ENCODE data around the gene DNMT3A.
"Not testable (repeated sequence)": the region's sequence is repeated elsewhere in the genome, so short reads cannot be mapped to it uniquely, and the experiment has no call there.

Gene DNMT3A

DNA sequence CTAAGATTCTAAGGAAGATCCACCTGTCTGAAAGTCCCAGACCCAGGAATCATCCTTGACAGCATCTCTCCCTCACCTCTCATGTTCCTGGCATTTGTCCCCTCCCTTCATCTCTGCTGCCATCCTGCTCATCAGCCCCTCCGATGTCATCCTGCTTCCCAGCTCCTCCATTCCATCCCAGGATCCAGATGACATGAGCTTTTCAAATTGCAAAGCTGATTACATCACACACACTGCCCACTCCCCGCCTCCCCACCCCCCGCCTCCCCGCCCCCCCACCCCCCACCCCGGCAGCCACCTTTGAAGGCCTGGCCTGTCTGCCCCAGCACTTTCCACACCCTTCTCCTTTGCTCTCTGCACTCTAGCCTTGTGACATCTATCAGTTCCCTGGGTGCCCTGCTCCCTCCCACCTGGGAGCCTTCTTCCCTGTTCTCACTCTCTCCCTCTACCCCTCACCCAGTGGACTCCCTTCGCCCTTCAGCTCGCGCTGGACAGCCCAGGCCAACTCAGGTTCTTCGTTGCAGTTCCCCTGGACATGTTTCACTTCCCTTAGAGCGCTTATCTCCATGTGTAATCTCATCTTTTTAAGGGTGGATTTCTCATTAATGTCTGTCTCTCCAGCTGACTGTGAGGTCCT, 61.6 kb downstream of the DNMT3A start:
- no peak for DNase-seq

GRCh38 chr2:25279091-25279651, 62.6 kb downstream of the DNMT3A start:
- peak; percentile 75 for DNase-seq

- DNase-seq = peak; percentile 64
These were observed 64.9 kb downstream of the DNMT3A start for GRCh38 chr2:25276569-25277465.

DNA sequence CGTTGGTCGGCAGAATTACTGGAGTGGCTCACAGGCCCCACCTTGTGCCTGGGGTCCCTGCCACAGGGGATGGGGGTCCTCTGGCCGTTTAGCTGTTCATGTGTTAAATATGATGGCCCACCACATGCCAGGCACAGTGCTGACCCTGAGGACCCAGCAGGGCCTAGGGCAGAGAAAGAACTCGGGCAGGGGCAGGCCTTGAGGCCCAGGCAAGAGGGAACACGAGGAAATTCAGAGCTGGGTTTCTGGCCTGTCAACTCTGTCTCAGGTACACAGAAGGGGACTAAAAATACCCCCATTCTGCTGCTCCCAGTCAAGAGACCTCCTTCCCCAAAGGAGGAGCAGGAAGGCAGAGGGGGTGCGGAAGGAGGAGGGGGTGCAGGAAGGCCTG, 66.2 kb downstream of the DNMT3A start:
- DNase-seq = no peak

DNA sequence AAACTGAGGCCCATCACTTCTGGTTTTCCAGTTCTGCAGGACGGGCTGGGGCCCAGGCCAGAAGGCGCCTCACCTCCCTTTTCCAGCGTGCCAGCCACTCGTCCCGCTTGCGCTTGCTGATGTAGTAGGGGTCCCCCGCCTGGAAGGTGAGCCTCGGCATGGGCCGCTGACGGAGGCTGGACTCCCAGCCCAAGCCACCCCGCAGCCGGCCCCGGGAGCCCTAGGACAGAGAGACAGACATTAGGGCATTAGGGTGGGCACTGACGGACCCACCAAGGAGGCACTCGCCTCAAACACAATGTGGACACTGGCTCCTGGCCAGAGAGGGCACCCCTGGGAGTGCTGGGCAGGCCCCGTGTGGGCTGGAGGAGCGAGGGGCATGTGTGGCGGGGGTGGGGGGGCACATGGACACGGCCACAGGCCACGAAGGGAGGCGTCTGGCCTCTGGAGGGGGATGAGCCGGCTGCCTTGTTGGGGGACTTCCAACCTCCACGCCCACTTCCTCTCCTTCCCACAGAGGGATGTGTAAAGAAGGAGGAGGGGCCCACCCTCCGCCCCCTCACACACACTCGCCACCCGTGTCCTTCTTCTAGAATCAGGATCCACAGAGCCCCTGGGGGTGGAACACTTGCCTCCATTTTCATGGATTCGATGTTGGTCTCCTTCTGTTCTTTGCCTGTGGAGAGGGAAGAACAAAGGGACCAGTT, 66.7 kb downstream of the DNMT3A start:
- peak; percentile 12 for DNase-seq

GRCh38 chr2:25273985-25274535, 67.7 kb downstream of the DNMT3A start:
- no peak for DNase-seq

DNA sequence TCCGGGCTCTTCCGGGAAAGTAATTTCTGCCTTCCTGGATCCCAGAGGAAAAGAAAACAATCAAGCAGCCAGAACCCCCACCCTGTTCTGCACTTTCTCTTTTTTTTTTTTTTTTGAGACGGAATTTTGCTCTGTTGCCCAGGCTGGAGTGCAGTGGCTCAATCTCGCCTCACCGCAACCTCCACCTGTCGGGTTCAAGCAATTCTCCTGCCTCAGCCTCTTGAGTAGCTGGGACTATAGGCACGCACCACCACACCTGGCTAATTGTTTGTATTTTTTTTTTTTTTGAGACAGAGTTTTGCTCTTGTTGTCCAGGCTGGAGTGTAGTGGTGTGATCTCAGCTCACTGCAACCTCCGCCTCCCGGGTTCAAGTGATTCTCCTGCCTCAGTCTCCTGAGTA, 69.0 kb downstream of the DNMT3A start:
- not testable (repeated sequence) for DNase-seq

DNA sequence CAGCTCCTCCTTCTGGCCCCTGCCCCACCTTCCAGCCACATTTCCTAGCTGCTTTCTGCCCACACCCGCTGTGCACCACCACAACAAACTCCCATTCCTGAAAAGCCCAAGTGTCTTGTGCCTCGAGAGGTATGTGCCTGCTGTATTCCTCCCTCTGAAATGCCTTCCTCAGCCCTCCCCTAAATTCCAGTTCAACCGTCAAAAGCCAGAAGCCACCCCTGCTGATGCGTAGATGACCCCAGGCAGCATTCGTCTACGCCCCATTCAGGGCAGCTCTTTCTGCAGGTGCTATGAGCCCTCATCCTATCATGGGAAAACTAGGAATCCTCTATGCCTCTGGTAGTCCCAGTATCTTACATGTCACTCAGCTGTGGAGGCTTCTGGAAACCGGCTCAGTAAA, 71.7 kb downstream of the DNMT3A start:
- no peak for DNase-seq

DNA sequence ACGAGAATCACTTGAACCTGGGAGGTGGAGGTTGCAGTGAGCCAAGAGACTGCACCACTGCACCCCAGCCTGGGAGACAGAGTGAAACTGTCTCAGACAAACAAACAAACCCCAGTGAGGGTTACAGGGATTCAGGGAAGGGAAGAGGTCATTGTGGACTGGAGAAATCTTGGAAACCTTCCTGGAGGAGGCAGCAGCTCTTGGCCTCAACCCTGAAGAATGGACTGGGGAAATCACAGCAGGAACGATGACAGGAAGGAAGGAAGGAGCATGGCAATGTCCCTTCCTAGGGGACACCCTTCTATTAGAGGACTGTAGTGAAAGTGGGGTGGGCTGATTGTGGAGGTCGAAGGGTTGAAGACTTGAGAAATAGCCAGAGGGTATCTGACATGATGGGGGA, 72.5 kb downstream of the DNMT3A start:
- DNase-seq = no peak

DNA sequence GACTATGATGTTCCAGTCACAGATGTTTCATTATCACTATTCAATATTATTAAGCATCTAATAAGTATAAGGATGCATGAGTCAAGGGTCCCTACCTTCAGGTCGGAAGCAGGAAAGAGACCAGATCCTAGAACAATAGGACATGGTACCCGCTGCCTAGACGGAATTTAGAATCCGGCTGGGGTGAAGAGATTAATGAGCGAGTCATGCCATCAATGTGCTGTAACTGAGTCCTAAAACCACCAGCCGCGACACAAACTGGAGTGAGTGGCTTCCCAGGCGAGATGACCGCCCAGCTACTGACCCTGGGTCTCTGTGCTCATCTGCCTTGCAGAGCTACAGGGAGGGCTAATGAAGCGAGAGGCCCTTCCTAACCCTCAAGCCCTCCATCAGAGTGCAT, 73.6 kb downstream of the DNMT3A start:
- no peak for DNase-seq

- no peak for DNase-seq
These were observed 75.3 kb downstream of the DNMT3A start for GRCh38 chr2:25266399-25266798.

DNA sequence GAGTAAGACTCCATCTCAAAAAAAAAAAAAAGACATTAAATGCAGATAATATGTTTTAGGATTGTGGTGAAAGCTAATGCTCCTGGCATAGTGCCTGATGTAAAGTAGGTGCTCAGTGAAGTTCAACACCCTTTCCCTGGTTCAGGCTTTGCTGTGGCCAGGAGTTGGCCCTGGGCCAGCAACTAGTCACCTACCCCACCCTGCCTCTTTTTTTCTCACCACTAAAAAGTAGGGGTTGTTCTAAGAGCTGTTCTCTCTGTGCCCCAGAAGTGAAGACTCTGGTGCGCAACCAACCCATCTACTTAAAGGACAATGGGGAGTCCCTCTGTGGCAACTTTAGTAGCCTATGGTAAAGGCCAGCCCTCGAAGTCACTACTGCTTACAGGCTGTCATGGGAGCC, 75.9 kb downstream of the DNMT3A start:
- peak; percentile 81 for DNase-seq

DNA sequence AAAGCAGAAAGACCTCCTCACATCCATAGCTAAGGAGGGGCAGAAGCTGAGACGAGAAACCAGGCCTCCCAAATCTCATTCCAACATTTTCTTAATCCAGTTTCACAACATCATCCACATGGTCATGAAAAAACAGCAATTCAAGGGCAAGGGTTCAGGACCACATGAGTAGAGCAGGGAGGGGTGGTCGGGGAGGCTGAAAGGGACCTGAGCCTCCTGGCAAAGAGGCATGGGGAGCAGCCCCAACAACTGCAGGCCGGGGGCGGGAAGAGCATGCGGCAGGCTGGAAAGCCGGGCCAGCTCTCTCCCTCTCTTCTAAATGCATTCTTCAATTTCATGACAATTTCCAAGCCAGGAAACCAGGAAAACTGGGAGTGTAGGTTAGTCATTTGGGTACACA, 76.7 kb downstream of the DNMT3A start:
- DNase-seq = no peak

DNA sequence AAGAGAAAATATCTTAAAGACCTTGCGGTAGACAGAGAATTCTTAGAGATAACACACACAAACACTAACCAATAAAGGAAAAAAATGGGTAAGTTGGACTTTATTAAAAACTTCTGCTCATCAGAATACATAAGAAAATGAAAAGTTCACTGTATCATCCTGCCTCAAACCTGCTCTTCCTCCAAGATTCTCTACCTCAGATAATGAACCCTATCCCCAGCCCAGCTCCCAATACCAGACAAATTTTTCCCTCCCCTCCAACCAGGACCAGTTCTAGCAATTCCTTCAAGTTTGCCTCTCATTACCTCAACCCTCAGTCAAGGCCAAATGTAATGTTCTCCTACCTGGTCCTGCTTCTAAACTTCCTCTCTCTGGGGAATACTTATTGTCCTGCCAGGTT, 79.4 kb downstream of the DNMT3A start:
- no peak for DNase-seq

GRCh38 chr2:25259737-25260124, 82.0 kb downstream of the DNMT3A start:
- DNase-seq = no peak

DNA sequence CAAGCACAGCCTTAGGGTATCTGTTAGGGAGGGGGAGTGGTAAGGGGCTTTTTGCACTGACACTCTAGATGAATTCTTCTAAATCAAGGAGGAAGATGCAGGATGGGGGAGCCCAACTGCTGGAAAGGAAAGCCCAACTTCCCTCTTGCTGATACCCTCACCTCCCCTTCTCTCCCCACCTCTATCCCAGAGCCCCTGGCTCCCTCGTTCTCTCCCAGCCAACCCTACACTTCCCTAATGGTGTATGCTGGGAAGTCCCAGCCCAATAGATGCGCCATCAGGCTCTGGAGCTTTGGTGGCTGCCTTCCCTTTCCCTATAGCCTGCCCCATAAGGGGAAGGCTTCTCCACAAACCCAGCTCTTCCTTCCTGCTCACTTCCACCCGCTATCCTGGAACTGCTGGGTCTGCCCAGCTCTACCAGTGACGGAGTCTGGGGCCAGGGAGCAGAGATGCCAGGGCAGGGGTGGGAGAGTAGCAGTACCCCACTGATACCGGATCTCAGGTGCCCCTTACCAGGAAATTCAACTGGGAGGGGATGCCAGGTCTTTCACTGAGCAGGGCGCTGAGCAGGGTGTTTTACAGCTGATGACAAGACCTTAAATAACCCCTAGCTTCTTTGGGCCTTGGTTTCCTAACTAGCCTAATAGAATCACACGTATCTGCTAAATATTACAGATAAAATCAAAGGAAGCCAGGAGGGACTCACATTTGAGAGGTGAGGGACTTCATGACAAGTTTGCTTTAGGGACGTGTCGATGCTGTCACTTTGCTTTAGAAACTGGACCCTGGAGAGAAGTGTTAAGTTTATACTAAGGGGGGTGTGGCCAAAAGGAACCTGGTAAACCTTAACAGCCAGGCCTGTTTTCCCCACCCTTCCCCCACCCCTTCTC, 82.6 kb downstream of the DNMT3A start:
- DNase-seq = no peak

DNA sequence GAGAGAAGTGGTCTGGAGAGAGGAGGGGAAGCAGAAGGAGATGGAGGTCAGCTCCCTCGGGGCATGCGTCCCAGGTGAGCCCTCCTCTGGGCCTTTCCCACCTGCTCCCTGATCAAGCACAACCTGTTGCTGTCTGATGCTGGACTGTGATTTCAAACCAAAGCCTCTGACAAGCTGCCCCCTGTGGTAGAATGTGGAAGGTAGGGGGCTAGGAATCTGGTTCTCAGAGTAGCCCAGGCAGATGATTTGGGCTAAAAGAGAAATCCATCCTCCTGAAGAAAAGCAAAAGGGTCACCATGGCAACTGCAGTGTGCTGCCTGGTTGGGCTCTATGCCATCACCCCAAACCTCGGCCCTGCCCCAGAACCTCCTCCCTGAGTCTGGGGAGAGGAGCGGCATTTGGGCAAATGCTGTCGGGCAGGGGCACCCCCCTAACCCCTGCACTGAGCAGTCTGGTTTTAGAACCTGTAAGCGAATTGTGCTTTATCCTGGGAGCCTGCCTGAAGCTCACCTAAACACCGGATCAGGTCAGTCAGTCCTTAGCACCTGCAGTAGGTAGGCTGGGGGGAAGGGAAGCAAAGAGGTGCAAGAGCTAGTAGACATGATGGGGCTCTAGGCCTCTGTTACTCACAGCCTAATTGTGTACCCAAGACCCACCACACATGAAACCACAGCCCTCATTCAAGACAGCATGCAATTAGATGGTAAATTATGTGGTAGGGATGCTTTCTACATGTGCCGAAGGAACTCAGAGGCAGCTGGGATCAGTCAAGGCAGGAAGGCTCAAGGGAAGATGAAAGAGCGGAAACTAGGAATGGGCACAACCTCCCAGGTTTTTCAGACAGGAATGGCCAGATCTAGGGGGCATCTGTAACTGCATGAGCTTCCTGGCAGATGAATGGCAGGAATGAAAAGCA, 83.5 kb downstream of the DNMT3A start:
- no peak for DNase-seq

DNA sequence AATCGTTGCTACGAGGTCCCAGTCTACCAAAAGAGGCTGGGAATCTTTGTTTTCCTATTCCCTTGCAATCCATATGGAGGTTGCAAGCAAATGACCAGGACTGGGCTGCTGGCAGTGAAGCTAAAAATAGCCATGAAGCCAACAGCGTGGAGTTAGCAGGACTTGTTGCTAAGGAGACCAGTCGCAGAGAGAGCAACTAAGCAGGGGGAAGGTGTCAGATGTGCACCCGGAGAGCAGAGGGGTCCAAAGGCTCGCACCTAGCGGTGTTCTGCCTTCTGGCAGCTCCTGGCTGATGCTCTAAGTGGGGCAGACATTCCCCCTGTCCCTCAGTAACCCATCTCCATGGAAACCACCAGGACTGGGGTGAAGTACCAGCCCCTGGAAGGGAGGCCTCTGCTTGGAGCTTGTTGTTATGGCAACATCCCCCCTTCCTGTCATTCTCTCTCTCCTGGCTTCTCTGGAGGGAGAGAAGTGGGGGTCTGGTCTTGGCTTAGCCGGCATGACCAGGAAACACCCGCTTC, 84.6 kb downstream of the DNMT3A start:
- no peak for DNase-seq

DNA sequence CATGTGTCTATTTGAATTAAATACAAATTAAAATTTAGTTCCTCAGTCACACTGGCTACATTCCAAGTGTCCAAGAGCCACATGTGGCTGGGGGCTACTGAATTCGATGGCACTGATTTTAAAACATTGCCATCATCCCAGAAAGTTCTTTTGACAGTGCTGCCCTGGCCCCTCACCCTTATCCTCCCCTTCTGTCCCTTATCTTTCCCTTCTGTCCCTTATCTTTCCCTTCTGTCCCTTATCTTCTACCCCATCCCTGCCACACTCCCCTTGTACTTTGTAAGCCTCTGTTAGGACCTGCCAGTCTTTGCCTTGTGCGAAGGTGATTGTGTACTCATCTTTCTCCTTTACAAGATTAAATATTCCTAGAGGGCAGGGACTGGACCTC, 85.2 kb downstream of the DNMT3A start:
- DNase-seq = peak; percentile 65

DNA sequence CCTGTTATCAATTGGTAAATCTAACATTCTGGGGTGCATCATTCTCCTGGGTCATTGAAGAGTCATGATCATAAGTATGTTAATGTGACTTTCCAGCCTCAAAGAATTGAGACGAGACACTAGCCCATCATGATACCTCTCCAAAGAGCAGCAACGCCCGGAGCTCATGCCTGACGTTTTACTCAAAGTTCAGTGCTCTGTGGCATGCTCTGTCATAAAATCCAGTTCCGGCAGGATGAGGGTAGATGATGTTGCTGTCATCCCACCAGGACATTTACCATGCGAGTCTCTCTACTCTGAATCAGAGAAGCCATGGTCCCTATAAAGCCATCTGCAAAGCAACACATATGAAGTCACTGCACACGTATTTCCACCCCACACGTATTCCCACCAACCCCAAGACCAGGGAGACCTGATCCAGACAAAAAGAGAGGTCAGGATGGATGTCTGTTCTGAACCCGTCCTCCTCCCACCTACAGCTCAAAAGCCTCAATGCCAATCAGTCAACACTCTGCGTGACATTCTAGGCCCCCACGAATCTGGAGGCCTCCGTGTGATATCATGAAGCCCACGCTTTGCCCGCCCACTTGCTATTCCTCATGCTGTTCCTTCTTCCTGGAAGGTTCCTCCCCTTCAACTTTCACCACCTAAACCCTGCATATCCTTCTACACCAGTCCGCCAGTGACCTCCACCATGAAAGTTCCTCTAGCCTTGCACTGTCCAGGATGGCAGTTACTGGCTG, 85.8 kb downstream of the DNMT3A start:
- no peak for DNase-seq

Measured in hematopoietic multipotent progenitor cell treated with erythropoietin and hydrocortisone succinate and interleukin-3 and kit ligand, for 8 days (in vitro differentiated cells).